Activated CD8-positive, alpha-beta memory T cell treated with anti-CD3 and anti-CD28 coated beads, Interleukin-2, amount 50 U/mL, for 4 hours (primary cell): ENCODE measurements around the gene FOXK2.
"Not testable (repeated sequence)": the region's sequence is repeated elsewhere in the genome, so short reads cannot be mapped to it uniquely, and the experiment has no call there.

Experiments
- DNase-seq: peaks from one replicate; pipeline ENCODE4 v3.0.0-alpha.2; 2020

Gene FOXK2

GRCh38 chr17:82534401-82534812 is 14.9 kb downstream of the FOXK2 start:
- DNase-seq: no peak

- no peak for DNase-seq
Measured at GRCh38 chr17:82536512-82537201, 17.1 kb downstream of the FOXK2 start.

- not testable (repeated sequence) for DNase-seq
Measured at GRCh38 chr17:82537228-82537627, 17.7 kb downstream of the FOXK2 start.

- not testable (repeated sequence) for DNase-seq
Measured at GRCh38 chr17:82539076-82539475, 19.5 kb downstream of the FOXK2 start.

GRCh38 chr17:82542439-82542838 is 22.9 kb downstream of the FOXK2 start:
- DNase-seq: no peak

- DNase-seq: no peak
Measured at GRCh38 chr17:82544431-82545070, 25.0 kb downstream of the FOXK2 start.

- DNase-seq: no peak
Measured at GRCh38 chr17:82545071-82545462, 25.5 kb downstream of the FOXK2 start.

- no peak for DNase-seq
Measured at GRCh38 chr17:82547981-82548380, 28.4 kb downstream of the FOXK2 start.

DNA sequence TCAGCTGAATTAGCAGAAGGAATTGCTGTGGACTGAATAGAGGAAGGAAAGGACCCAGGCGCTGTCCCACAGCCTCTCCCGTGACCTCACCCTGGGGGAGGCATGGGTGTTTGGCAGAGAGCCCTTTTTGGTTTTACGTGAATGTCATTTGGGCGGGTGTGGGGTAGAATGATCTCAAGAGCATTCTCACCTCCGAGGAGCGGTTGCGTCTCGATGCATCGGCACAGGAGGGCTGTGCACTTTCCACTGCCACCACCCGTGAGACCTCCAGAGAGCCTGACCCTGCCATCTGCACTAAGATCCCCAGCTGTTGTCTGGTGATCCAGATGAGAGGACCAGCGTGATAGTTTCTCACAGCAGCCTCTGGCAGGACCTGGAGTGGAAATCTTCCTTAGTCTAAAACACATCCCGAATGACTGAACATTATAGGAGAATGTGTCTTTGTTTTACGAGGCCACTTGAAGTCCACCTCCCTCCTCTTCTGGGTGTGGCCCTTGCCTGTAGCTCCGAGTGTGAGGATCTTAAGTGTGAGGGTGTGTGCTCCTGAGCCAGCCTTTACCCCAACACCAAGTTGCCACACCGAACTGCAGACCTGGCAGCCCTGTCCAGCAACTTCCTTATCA is 29.3 kb downstream of the FOXK2 start:
- peak; percentile 33 for DNase-seq

DNA sequence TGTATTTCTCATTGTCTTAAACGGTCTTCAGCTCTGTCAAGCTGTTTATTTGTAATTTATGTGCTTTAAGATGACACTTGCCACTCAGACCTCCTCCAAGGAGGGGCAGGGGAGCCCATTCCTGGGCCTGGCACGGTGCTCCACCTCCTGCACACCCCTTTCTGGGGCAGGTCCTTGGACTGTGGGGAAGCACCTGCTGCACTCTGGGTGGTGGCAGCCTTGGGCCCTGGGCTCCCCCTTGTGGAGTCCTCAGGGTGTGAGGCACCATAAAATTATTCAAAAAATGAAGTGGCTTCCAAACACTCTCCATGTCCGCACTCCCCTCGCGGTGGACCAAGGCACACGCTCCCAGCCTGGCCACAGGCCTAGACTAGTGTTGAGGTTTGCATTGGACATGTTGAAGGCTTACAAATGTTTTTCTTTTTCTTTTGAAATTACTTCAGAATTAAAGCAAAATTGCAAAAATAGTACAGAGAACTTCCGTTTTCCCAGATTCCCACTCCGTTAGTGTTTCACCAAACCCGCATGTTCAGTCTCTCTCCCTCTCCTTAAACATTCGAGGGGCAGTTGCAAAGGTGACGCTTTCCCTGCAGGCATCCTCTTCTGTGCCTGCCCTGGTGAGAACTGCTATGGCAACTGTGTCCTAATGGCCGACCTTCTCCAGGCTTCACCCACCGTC is 32.4 kb downstream of the FOXK2 start:
- DNase-seq: peak; percentile 72

DNA sequence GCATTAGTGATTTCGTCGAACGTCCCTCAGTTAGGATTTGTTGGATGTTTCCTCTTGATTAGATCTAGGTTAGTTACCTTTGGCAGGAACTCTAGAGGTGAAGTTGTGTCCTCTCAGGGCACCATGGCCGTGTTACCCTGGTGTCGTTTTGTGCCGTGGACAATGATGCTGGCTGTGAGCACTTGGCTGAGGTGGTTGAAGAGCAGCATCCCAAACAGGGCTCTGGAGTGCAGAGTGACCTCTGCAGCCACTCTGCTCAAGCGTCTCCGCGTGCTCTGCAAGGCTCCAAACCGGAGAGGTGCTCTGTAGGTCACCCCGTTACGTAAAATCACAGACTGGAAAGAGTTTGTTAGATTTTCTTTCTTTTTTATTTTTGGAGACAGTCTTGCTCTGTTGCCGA is 33.0 kb downstream of the FOXK2 start:
- DNase-seq: no peak

- DNase-seq: no peak
Measured at GRCh38 chr17:82553210-82553930, 33.8 kb downstream of the FOXK2 start.

DNA sequence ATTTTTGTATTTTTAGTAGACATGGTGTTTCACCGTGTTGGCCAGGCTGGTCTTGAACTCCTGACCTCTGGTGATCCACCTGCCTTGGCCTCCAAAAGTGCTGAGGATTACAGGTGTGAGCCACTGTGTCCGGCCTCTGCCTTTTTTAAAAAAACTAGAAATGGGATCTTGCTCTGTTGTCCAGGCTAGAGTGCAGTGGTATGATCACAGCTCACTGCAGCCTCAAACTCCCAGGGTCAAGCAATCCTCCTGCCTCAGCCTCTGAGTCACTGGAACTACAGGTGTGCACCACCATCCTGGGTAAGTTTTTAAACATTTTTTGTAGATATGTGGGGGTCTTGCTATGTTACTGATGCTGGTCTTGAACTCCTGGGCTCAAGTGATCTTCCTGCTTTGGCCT is 38.0 kb downstream of the FOXK2 start:
- not testable (repeated sequence) for DNase-seq

GRCh38 chr17:82559566-82560251 is 40.2 kb downstream of the FOXK2 start:
- DNase-seq: no peak

DNA sequence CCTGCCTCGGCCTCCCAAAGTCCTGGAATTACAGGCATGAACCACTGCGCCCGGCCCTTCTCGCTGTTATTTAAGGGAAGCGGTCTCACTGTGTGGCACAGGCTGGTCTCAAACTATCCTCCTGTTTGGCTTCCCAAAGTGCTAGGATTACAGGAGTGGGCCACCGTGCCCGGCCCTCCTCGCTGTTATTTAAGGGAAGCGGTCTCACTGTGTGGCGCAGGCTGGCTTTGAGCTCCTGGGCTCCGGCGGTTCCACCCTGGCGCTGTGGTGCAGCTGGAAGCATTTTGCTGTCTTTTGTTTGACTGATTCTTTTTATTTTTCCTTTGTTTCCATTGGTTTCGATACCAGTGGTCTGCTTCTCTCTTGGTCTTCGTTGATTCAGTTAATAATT is 40.7 kb downstream of the FOXK2 start:
- DNase-seq: no peak

GRCh38 chr17:82560802-82561428 is 41.4 kb downstream of the FOXK2 start:
- DNase-seq: no peak

GRCh38 chr17:82561429-82562035 is 42.0 kb downstream of the FOXK2 start:
- no peak for DNase-seq

DNA sequence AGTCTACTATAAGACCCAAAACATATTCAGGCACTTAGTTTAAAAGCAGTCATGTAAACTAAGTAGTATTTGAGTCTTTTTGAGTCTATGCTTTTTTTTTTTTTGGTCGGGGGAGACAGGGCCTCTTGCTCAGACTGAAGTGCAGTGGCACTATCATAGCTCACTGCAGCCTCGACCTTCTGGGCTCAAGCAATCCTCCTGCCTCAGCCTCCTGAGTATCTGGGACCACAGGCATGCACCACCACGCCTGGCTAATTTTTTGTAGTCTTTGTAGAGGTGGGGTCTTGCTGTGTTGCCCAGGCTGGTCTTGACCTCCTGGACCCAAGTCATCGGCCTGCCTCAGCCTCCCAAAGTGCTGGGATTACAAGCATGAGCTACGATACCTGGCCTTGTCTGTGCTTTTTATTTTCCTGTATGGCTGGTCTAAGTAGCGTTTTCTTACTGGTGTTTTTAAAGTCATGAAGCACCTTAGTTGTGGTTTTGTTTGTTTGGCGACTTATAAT is 43.2 kb downstream of the FOXK2 start:
- DNase-seq: not testable (repeated sequence)

GRCh38 chr17:82563318-82563717 is 43.8 kb downstream of the FOXK2 start:
- DNase-seq: no peak

DNA sequence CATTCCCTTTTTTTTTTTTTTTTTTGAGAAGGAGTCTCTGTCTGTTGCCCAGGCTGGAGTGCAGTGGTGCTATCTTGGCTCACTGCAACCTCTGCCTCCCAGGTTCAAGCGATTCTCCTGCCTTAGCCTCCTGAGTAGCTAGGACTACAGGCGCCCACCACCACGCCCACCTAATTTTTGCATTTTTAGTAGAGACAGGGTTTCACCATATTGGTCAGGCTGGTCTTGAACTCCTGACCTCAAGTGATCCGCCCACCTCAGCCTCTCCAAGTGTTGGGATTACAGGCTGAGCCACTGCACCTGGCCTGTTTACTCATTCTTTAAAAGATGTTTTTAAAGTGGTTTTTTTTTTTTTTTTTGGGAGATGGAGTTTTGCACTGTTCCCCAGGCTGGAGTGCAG is 44.2 kb downstream of the FOXK2 start:
- not testable (repeated sequence) for DNase-seq

- no peak for DNase-seq
Measured at GRCh38 chr17:82564241-82564640, 44.7 kb downstream of the FOXK2 start.
